Right lobe of liver (tissue), 6 donors: Measurements from ENCODE around the gene ACER3. TPM values are rescaled to one million over a fixed set of nuclear protein-coding genes. Genes with fewer than 3 reads are reported as not detected.

Experiments
- ATAC-seq, 4 donors: fragments of 200-7000 bp; cut with Tn5 transposase; one replicate each; pipeline ENCODE4 v1.9.1; 2020; ENCODE audit warnings: mild to moderate bottlenecking in 4 of 4, moderate library complexity in 4 of 4
- DNase-seq, 3 donors: peaks; one replicate each; pipeline ENCODE4 v3.0.0-alpha.2; 2020
- H3K27ac ChIP-seq, 3 donors: fragments of 200-600 bp; one replicate each; pipeline ENCODE4 v1.8.0; 2022
- H3K27me3 ChIP-seq, 2 donors: fragments of 200-600 bp; one replicate each; pipeline ENCODE4 v1.8.0; 2022
- H3K36me3 ChIP-seq, 4 donors: fragments of 200-600 bp; sonication (generic) in 1 of 4; one replicate each; pipeline versions ENCODE4 v1.5.1 to v1.8.0; 2017 to 2022; ENCODE audit warnings: control low read depth in 1 of 4
- H3K4me1 ChIP-seq, 4 donors: fragments of 200-600 bp; sonication (generic) in 1 of 4; one replicate each; pipeline versions ENCODE4 v1.5.1 to v1.8.0; 2017 to 2022; ENCODE audit warnings: control low read depth in 1 of 4
- H3K4me3 ChIP-seq, 3 donors: fragments of 200-600 bp; one replicate each; pipeline ENCODE4 v1.8.0; 2022
- H3K9me3 ChIP-seq, 4 donors: fragments of 200-600 bp; sonication (generic) in 1 of 4; one replicate each; pipeline versions ENCODE4 v1.5.1 to v1.8.0; 2017 to 2022; ENCODE audit warnings: control low read depth in 1 of 4
- POLR2A ChIP-seq: fragments of 450-650 bp; IDR thresholded peaks from one replicate; pipeline ENCODE4 v1.6.1; 2017; ENCODE audit warnings: antibody characterized with exemption, mild to moderate bottlenecking
- WGBS: methylation state at CpG from one replicate; pipeline ENCODE4 v1.1.6; 2018; ENCODE audit warnings: low coverage, low lambda C conversion rate; ENCODE audit not compliant: insufficient coverage; ENCODE audit errors: missing lambda C conversion rate; 5-methylcytosine and 5-hydroxymethylcytosine counted together
- intact Hi-C, 2 donors: fragments of 100-400 bp; cut with DNase I; formaldehyde crosslinking; loops; one replicate each; pipeline versions ENCODE4 v1.11.2 to v1.14.1; 2022
- total RNA-seq, 6 experiments: library from RNA; depleted of rRNA in 2 of 6; stranded (reverse); fragments of >200 nt in 2 of 6; fragmentation: NEBNext Ultra II Directional in 3 of 6; extraction: Animal tissue kit (Norgen Biotek cat#: 25700) in 3 of 6; gene quantifications; one replicate each; pipeline versions ENCODE4 v1.1.0 to v1.2.4, GENCODE V29; 2016 to 2023
- TF ChIP-seq, protein P1 (sequence below), 4 donors: fragments of 200-600 bp in 3 of 4; fragments of 450-650 bp in 1 of 4; IDR thresholded peaks; one replicate each; pipeline versions ENCODE4 v1.5.1 to v1.8.0; 2016 to 2022; ENCODE audit warnings: antibody characterized with exemption in 4 of 4, mild to moderate bottlenecking in 2 of 4
- donor health status: DM: no; HTN: yes; CAD: no.
- donor health status: DM: no; HTN: no; CAD: no.
- donor health status: DM: no; HTN: no; CAD: no.
- donor health status: DM: no; HTN: yes; CAD: no.
- donor health status: DM: no; HTN: yes; CAD: no.

The ACER3 gene
- total RNA-seq, 6 experiments from 2014 or later = 5.1 to 11.6 (median 7.3) TPM

DNA sequence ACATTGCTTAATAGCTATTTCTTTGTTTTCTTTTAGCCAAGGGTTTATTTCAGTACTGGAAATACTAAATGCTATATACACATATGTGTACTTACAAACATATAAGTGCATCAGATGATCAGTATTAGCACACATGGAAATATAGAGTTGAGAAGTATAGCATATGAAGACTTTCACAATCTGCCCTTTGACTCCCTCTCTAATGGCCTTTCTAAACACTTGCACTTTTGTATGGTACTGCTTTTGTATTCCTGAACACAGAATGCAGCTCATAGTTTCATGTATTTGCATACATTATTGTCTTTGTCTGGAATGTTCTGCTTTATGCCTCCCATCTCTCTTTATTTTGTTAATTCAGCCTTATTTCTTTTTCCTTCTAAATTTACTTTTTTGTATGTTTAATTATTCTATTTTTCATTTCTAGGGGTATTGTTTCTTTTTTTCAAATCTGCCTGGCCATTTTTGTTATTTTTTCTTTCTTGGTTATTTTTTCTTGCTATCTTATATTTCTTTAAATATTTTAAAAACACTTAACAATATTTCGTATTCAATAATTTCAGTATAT lies 28.8 kb downstream of the ACER3 start:
- no peaks in the 10 kb centered on the region for H3K36me3 ChIP-seq
- H3K9me3 ChIP-seq = no peaks in the 10 kb centered on the region
- WGBS = 91% methylated on average over 1 of the region's 1 CpG
- ATAC-seq (peak in 1 of 4 donors; percentile 60), DNase-seq (no peak)
- intact Hi-C loops = no loop called here
- TF ChIP-seq POLR2A = no peak
- TF ChIP-seq, protein P1, sequence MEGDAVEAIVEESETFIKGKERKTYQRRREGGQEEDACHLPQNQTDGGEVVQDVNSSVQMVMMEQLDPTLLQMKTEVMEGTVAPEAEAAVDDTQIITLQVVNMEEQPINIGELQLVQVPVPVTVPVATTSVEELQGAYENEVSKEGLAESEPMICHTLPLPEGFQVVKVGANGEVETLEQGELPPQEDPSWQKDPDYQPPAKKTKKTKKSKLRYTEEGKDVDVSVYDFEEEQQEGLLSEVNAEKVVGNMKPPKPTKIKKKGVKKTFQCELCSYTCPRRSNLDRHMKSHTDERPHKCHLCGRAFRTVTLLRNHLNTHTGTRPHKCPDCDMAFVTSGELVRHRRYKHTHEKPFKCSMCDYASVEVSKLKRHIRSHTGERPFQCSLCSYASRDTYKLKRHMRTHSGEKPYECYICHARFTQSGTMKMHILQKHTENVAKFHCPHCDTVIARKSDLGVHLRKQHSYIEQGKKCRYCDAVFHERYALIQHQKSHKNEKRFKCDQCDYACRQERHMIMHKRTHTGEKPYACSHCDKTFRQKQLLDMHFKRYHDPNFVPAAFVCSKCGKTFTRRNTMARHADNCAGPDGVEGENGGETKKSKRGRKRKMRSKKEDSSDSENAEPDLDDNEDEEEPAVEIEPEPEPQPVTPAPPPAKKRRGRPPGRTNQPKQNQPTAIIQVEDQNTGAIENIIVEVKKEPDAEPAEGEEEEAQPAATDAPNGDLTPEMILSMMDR (IDR thresholded peaks at IDR 0.05) = no peak
- H3K27ac ChIP-seq = no peak overlapping the region
- no peak overlapping the region for H3K4me3 ChIP-seq
- peaks cover 0 to 3% (median 0%) of the 10 kb centered on the region in 4 donors for H3K4me1 ChIP-seq
- no peaks in the 10 kb centered on the region for H3K27me3 ChIP-seq

DNA sequence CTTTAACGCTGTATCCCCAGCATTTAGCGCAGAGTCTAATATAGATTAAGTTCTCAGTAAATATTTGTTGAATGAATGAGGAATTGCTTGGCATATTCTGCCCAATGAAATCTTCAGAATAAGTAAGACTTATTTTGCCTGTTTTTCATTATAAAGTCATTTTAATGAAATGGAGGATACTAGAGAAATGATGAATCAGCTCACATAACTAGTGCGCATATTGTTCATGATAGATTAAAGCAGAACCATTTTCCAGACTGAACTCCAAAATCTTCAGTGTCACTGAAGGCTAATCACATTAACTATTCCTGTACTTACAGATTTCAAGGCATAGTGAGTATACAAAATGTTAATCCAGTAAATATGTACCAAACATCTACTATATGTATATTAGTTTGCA lies 29.6 kb downstream of the ACER3 start:
- 98% methylated on average over 3 of the region's 3 CpGs for WGBS
- intact Hi-C loops = no loop called here
- Histone ChIP-seq H3K27ac (no peak overlapping the region), H3K9me3 (no peaks in the 10 kb centered on the region), H3K4me3 (no peak overlapping the region), H3K36me3 (no peaks in the 10 kb centered on the region), H3K27me3 (no peaks in the 10 kb centered on the region), H3K4me1 (no peaks in the 10 kb centered on the region)
- no peak for TF ChIP-seq POLR2A
- TF ChIP-seq, protein P1 (IDR thresholded peaks at IDR 0.05) = no peak
- ATAC-seq (no peak), DNase-seq (no peak)

- intact Hi-C loops = no loop called here
- no peak for TF ChIP-seq POLR2A
- TF ChIP-seq, protein P1 (IDR thresholded peaks at IDR 0.05) = no peak
These were observed 30.6 kb downstream of the ACER3 start for GRCh38 chr11:76891285-76891684.

GRCh38 chr11:76891793-76892192 lies 31.1 kb downstream of the ACER3 start:
- ATAC-seq (no peak), DNase-seq (no peak)
- no peaks in the 10 kb centered on the region for H3K27me3 ChIP-seq
- H3K27ac ChIP-seq = no peak overlapping the region
- TF ChIP-seq, protein P1 (IDR thresholded peaks at IDR 0.05) = no peak
- no peak for TF ChIP-seq POLR2A
- intact Hi-C loops = no loop called here
- no peaks in the 10 kb centered on the region for H3K9me3 ChIP-seq
- no peaks in the 10 kb centered on the region for H3K36me3 ChIP-seq
- no peak overlapping the region for H3K4me3 ChIP-seq
- no peaks in the 10 kb centered on the region for H3K4me1 ChIP-seq
- 83% methylated on average over 2 of the region's 2 CpGs for WGBS

More at GRCh38 chr11:76891285-76891684, 30.6 kb downstream of the ACER3 start:
- ATAC-seq (no peak), DNase-seq (no peak)
- no peak overlapping the region for H3K27ac ChIP-seq
- H3K9me3 ChIP-seq = no peaks in the 10 kb centered on the region
- no peaks in the 10 kb centered on the region for H3K27me3 ChIP-seq
- no peaks in the 10 kb centered on the region for H3K36me3 ChIP-seq
- H3K4me1 ChIP-seq = no peaks in the 10 kb centered on the region
- no peak overlapping the region for H3K4me3 ChIP-seq

DNA sequence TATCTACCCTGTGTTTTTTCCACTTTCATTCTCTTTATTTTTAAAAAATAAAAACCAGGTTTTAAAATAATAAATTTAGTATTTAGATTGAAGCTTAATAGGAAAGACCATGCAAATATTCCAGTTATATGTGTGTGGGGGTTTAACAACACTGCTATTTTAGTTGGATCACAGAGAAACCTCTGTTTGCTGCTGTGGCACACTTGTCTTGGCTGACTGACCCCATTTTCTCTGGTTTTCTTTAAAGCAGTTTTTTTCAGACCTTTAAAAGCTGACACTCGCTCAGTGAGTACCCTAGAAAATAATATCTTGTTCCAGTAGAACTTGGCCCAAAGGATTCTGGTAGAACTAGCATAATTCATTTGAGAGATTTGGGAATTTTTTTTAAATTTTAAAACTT lies 31.6 kb downstream of the ACER3 start:
- H3K36me3 ChIP-seq = no peaks in the 10 kb centered on the region
- ATAC-seq = no peak
- no peak overlapping the region for H3K4me3 ChIP-seq
- DNase-seq = no peak
- H3K27ac ChIP-seq = no peak overlapping the region
- H3K4me1 ChIP-seq = no peaks in the 10 kb centered on the region
- TF ChIP-seq, protein P1 (IDR thresholded peaks at IDR 0.05) = no peak
- no peak for TF ChIP-seq POLR2A
- WGBS = 91% methylated on average over 1 of the region's 1 CpG
- no peaks in the 10 kb centered on the region for H3K9me3 ChIP-seq
- intact Hi-C loops = no loop called here
- no peaks in the 10 kb centered on the region for H3K27me3 ChIP-seq
